Astrocyte of the spinal cord (primary cell): ENCODE data around the gene SMIM24.
"Not testable (repeated sequence)": the region's sequence is repeated elsewhere in the genome, so short reads cannot be mapped to it uniquely, and the experiment has no call there.

Source experiments
- DNase-seq: peaks from one replicate; pipeline ENCODE4 v3.0.0; 2011; ENCODE audit warnings: low read depth, low spot score
- H3K4me3 ChIP-seq: 2 replicates; pipeline ENCODE4 v1.5.1; 2011; ENCODE audit warnings: low read depth, mild to moderate bottlenecking, low read length, moderate library complexity
- CTCF ChIP-seq: IDR thresholded peaks from 2 replicates; pipeline ENCODE4 v1.5.1; 2012; ENCODE audit warnings: low read depth, mild to moderate bottlenecking, low read length, inconsistent platforms
- in situ Hi-C: cut with HindIII; loops from 2 replicates; pipeline ENCODE4 v1.10.0; 2017; ENCODE audit warnings: low sequenced_read_pairs

Gene SMIM24

DNA sequence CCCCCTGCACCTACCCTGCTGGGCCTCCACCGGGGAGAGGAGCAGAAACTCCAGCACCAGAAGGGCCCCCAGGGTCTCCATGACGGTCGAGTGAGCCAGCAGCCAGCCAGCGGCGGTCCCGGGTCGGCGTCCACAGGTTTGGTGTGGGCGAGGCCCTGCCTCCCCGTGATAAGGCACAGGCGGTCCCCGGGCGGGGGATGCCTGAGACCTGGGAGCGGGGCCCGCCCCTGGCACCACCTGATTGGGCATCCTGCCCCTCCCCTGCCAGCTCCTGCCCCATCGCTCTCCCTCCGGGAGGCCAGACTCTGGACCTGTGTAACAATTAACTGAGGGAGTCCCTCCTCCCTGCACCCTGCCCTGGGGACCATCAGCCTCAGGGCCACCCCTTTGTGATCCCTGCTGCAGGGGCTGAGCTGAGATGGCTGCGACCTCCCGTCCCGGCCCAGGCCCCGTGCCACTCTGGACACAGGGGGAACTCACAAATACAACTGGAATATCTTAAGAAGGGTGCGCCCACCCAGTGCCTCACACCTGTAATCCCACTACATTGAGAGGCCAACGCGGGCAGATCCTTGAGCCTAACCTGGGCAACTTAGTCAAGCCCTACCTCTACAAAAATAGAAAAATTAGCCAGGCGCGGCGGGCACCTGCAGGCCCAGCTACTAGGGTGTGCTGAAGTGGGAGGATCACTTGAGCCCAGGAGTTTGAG, at the start of gene SMIM24:
SMIM24 (minus strand) TSS at position 143 of the 709 bp plus-strand sequence; CDS start at position 81, 62 bp downstream.
- no peak within 1 kb of the TSS for H3K4me3 ChIP-seq
- in situ Hi-C loops = no loop called here
- no peak for DNase-seq
- no peak for TF ChIP-seq CTCF

- DNase-seq, H3K4me3 ChIP-seq, in situ Hi-C loops: not testable (repeated sequence)
Measured at GRCh38 chr19:3529299-3529698, 49.0 kb upstream of the SMIM24 start.

- DNase-seq = no peak
- no peak for TF ChIP-seq CTCF
- in situ Hi-C loops = no loop called here
- H3K4me3 ChIP-seq = no peak overlapping the region
Measured at GRCh38 chr19:3528539-3529211, 48.4 kb upstream of the SMIM24 start.

DNA sequence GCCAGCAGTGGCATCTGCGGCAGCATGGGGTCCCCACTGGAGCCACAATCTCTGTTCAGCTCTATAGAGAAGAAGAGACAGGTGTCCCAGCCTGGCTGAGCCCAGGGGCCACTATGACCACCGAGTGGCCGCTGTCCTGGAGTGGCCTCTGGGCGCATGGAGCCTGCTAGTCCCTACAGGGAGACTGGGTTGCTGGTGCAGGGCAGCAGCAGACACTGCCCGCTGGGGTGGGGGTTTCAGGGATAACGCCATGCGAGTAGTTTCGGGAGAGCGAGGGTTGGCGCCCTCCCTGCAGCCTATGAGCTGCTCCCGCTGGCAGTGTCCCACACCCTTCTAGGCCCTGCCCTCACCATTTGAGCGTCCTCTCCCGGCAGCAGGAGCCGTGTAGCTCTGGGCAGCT, 47.8 kb upstream of the SMIM24 start:
- no peak for DNase-seq
- no peak overlapping the region for H3K4me3 ChIP-seq
- in situ Hi-C loops = no loop called here
- TF ChIP-seq CTCF = no peak

DNA sequence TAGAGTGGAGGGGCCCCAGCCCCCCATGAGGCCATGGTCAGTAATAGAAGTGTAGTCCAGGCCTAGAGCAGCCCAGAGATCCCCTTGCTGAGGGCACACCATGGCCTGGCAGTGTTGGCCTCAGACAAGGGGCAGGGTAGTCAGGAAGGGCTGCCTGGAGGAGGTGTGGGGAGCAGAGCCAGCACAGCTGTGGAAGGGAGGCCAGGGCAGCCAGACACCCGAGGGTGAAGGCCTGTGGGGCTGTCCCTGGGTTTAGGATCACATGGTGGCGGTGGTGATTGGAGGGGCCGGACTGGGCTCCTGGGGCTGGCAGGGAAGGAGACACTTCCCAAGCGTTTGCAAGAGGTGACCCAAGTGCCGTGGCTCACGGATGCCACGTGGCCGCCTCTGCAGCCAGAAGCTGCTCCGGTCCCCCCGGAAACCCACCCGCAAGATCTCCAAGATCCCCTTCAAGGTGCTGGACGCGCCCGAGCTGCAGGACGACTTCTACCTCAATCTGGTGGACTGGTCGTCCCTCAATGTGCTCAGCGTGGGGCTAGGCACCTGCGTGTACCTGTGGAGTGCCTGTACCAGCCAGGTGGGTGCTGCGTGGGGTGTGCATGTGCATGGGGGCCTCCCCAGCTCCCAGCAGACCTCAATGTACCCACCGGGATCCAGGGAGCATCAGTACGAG, 47.0 kb upstream of the SMIM24 start:
- no peak overlapping the region for H3K4me3 ChIP-seq
- TF ChIP-seq CTCF = no peak
- no peak for DNase-seq
- in situ Hi-C loops = no loop called here

DNA sequence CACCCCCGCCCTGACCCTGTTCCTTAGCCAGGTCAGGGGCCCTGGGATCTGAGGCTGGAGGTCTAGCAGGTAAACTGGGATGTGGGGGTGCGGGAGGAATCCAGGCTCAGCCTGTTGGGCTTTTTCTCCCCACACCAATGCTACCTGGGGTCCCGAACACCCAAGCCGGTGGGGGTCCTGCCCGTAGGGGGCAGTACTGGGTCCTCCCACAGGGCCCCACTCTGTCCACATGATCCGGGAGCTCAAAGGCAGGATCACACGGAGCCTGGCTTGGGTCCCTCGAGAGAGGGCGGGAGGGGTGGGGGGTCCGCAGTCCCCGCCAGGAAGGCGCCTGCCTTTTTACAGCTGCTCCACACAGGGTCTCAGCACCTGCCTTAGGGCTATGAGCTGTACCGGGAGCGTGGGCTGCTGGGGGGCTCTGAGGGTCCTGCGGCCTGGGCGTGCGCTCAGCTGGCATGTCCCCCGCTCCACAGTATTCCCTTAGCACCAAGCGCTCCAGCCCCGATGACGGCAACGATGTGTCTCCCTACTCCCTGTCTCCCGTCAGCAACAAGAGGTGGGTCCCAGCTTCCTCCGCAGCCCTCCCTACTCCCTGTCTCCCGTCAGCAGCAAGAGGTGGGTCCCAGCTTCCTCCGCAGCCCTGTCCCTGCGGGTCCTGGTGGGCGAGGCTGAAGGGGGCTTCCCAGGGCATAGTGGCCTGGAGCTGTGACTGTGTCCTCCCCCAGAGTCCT, 46.3 kb upstream of the SMIM24 start:
- TF ChIP-seq CTCF = peak; percentile 35
- in situ Hi-C loops = no loop called here
- DNase-seq = no peak
- H3K4me3 ChIP-seq = no peak overlapping the region
